Subcutaneous abdominal adipose tissue (tissue), 5 donors: ENCODE measurements around the gene RAB6A.
"Not testable (repeated sequence)": the region's sequence is repeated elsewhere in the genome, so short reads cannot be mapped to it uniquely, and the experiment has no call there.

ENCODE experiments used
- H3K27ac ChIP-seq: one replicate; pipeline ENCODE4 v1.7.0; 2013; ENCODE audit warnings: low read depth, mild to moderate bottlenecking, inconsistent platforms, low read length, moderate library complexity
- H3K27me3 ChIP-seq, 5 donors: one replicate each; pipeline ENCODE4 v1.7.0; 2013; ENCODE audit warnings: low read length in 5 of 5, inconsistent platforms in 1 of 5; ENCODE audit not compliant: control insufficient read depth in 5 of 5, insufficient read depth in 4 of 5
- H3K36me3 ChIP-seq, 5 donors: one replicate each; pipeline ENCODE4 v1.7.0; 2013; ENCODE audit warnings: low read length in 5 of 5; ENCODE audit not compliant: control insufficient read depth in 5 of 5, insufficient read depth in 5 of 5
- H3K4me1 ChIP-seq, 5 donors: one replicate each; pipeline ENCODE4 v1.7.0; 2013; ENCODE audit warnings: low read length in 5 of 5, mild to moderate bottlenecking in 3 of 5, moderate library complexity in 1 of 5; ENCODE audit not compliant: control insufficient read depth in 5 of 5, insufficient read depth in 5 of 5
- H3K4me3 ChIP-seq, 5 donors: one replicate each; pipeline ENCODE4 v1.7.0; 2013; ENCODE audit warnings: low read length in 5 of 5, low read depth in 1 of 5
- H3K9ac ChIP-seq, 5 donors: one replicate each; pipeline ENCODE4 v1.7.0; 2013; ENCODE audit warnings: low read length in 5 of 5, mild to moderate bottlenecking in 4 of 5, moderate library complexity in 3 of 5
- H3K9me3 ChIP-seq, 5 donors: one replicate each; pipeline ENCODE4 v1.7.0; 2013; ENCODE audit warnings: low read length in 5 of 5; ENCODE audit not compliant: control insufficient read depth in 5 of 5
- donor health status: healthy.
- donor health status: healthy.
- donor health status: healthy.
- donor health status: healthy.
- donor health status: healthy.

The RAB6A gene

GRCh38 chr11:73787643-73788558, 27.0 kb upstream of the RAB6A start, which contains the start of gene MRPL48:
Gene MRPL48, plus strand, starts transcription at chr11:73787874. Its CDS starts 98 bp downstream, at chr11:73787972.
- Histone ChIP-seq H3K4me3 (peak within 1 kb of the TSS; percentile 90 to 99 (median 97)), H3K9me3 (no peaks in the 10 kb centered on the region), H3K27me3 (no peaks in the 10 kb centered on the region), H3K36me3 (no peaks in the 10 kb centered on the region), H3K27ac (peak within 1 kb of the TSS; percentile 63), H3K9ac (peak within 1 kb of the TSS in 4 of 5 donors; percentile 66 to 86 (median 76)), H3K4me1 (peaks cover 0 to 24% (median 13%) of the 10 kb centered on the region in 5 donors)

GRCh38 chr11:73787051-73787642, 26.3 kb upstream of the RAB6A start:
- Histone ChIP-seq H3K27ac (peak overlapping the region; percentile 63), H3K4me3 (peak overlapping the region; percentile 90 to 99 (median 97)), H3K4me1 (peaks cover 0 to 24% (median 13%) of the 10 kb centered on the region in 5 donors), H3K9me3 (no peaks in the 10 kb centered on the region), H3K9ac (peak overlapping the region in 4 of 5 donors; percentile 66 to 86 (median 76)), H3K27me3 (no peaks in the 10 kb centered on the region), H3K36me3 (no peaks in the 10 kb centered on the region)

GRCh38 chr11:73785467-73785866, 24.6 kb upstream of the RAB6A start:
- peak overlapping the region in 1 of 5 donors; percentile 10 for H3K9ac ChIP-seq
- not testable (repeated sequence) for H3K27ac ChIP-seq, H3K27me3 ChIP-seq, H3K36me3 ChIP-seq, H3K9me3 ChIP-seq, H3K4me3 ChIP-seq
- peaks cover 0 to 24% (median 13%) of the 10 kb centered on the region in 5 donors for H3K4me1 ChIP-seq

GRCh38 chr11:73784734-73785133, 23.9 kb upstream of the RAB6A start:
- Histone ChIP-seq H3K27me3 (no peaks in the 10 kb centered on the region), H3K36me3 (no peaks in the 10 kb centered on the region), H3K9me3 (no peaks in the 10 kb centered on the region), H3K27ac (no peak overlapping the region), H3K4me3 (no peak overlapping the region), H3K9ac (no peak overlapping the region), H3K4me1 (peaks cover 0 to 27% (median 13%) of the 10 kb centered on the region in 5 donors)

- no peak overlapping the region for H3K9ac ChIP-seq
- peaks cover 0 to 26% (median 13%) of the 10 kb centered on the region in 5 donors for H3K4me1 ChIP-seq
- H3K4me3 ChIP-seq = no peak overlapping the region
- H3K27ac ChIP-seq = no peak overlapping the region
- H3K36me3 ChIP-seq = no peaks in the 10 kb centered on the region
- H3K9me3 ChIP-seq = no peaks in the 10 kb centered on the region
- H3K27me3 ChIP-seq = no peaks in the 10 kb centered on the region
These were observed 23.3 kb upstream of the RAB6A start for GRCh38 chr11:73784080-73784634.

- Histone ChIP-seq H3K36me3 (no peaks in the 10 kb centered on the region), H3K9ac (no peak overlapping the region), H3K27me3 (no peaks in the 10 kb centered on the region), H3K27ac (no peak overlapping the region), H3K4me1 (peaks cover 0 to 20% (median 10%) of the 10 kb centered on the region in 5 donors), H3K4me3 (no peak overlapping the region), H3K9me3 (no peaks in the 10 kb centered on the region)
These were observed 22.7 kb upstream of the RAB6A start for GRCh38 chr11:73783483-73784020.

GRCh38 chr11:73781303-73781702, 20.4 kb upstream of the RAB6A start:
- no peak overlapping the region for H3K9ac ChIP-seq
- H3K36me3 ChIP-seq = no peaks in the 10 kb centered on the region
- no peak overlapping the region for H3K27ac ChIP-seq
- H3K4me3 ChIP-seq = no peak overlapping the region
- no peaks in the 10 kb centered on the region for H3K9me3 ChIP-seq
- peaks cover 0 to 8% (median 3%) of the 10 kb centered on the region in 5 donors for H3K4me1 ChIP-seq
- H3K27me3 ChIP-seq = no peaks in the 10 kb centered on the region

- Histone ChIP-seq H3K36me3 (no peaks in the 10 kb centered on the region), H3K9me3 (no peaks in the 10 kb centered on the region), H3K27me3 (no peaks in the 10 kb centered on the region), H3K9ac (peak overlapping the region; percentile 68 to 92 (median 82)), H3K27ac (peak overlapping the region; percentile 96), H3K4me1 (peaks cover 0 to 7% (median 3%) of the 10 kb centered on the region in 5 donors), H3K4me3 (peak overlapping the region; percentile 70 to 97 (median 92))
These were observed 18.4 kb upstream of the RAB6A start for GRCh38 chr11:73779084-73779902.

- not testable (repeated sequence) for H3K27ac ChIP-seq, H3K9ac ChIP-seq, H3K27me3 ChIP-seq, H3K36me3 ChIP-seq, H3K9me3 ChIP-seq, H3K4me1 ChIP-seq, H3K4me3 ChIP-seq
These were observed 9.9 kb upstream of the RAB6A start for GRCh38 chr11:73770811-73771210.
